Astrocyte of the spinal cord (primary cell): ENCODE data around the gene FEV.

Experiments used
- DNase-seq: peaks from one replicate; pipeline ENCODE4 v3.0.0; 2011; ENCODE audit warnings: low read depth, low spot score
- H3K4me3 ChIP-seq: 2 replicates; pipeline ENCODE4 v1.5.1; 2011; ENCODE audit warnings: low read depth, mild to moderate bottlenecking, low read length, moderate library complexity
- CTCF ChIP-seq: IDR thresholded peaks from 2 replicates; pipeline ENCODE4 v1.5.1; 2012; ENCODE audit warnings: low read depth, mild to moderate bottlenecking, low read length, inconsistent platforms
- in situ Hi-C: cut with HindIII; loops from 2 replicates; pipeline ENCODE4 v1.10.0; 2017; ENCODE audit warnings: low sequenced_read_pairs

The FEV gene

GRCh38 chr2:218957671-218958070 lies 27.3 kb downstream of the FEV start:
- in situ Hi-C loops = no loop called here
- no peak for TF ChIP-seq CTCF

GRCh38 chr2:218956039-218956438 lies 28.9 kb downstream of the FEV start:
- in situ Hi-C loops = no loop called here
- DNase-seq = no peak
- no peak overlapping the region for H3K4me3 ChIP-seq
- TF ChIP-seq CTCF = no peak

More at GRCh38 chr2:218957671-218958070, 27.3 kb downstream of the FEV start:
- no peak overlapping the region for H3K4me3 ChIP-seq
- no peak for DNase-seq

GRCh38 chr2:218954541-218955300 lies 30.3 kb downstream of the FEV start:
- no peak overlapping the region for H3K4me3 ChIP-seq
- in situ Hi-C loops = no loop called here
- no peak for TF ChIP-seq CTCF
- no peak for DNase-seq

GRCh38 chr2:218953366-218953954 lies 31.5 kb downstream of the FEV start:
- H3K4me3 ChIP-seq = no peak overlapping the region
- DNase-seq = no peak
- in situ Hi-C loops = no loop called here
- TF ChIP-seq CTCF = peak; percentile 8

GRCh38 chr2:218952160-218952559 lies 32.8 kb downstream of the FEV start:
- in situ Hi-C loops = no loop called here

GRCh38 chr2:218946621-218947020 lies 38.4 kb downstream of the FEV start:
- TF ChIP-seq CTCF = no peak
- H3K4me3 ChIP-seq = no peak overlapping the region
- DNase-seq = no peak
- in situ Hi-C loops = no loop called here

More at GRCh38 chr2:218952160-218952559, 32.8 kb downstream of the FEV start:
- no peak overlapping the region for H3K4me3 ChIP-seq
- no peak for DNase-seq
- no peak for TF ChIP-seq CTCF
